Activated naive CD4-positive, alpha-beta T cell treated with anti-CD3 and anti-CD28 coated beads, Interleukin-2, amount 50 U/mL, for 24 hours (primary cell): Measurements from ENCODE around the gene IFI30.

Experiments used
- H3K27ac Mint-ChIP-seq: one replicate; pipeline ENCODE4 v1.8.0; 2021; ENCODE audit warnings: mild to moderate bottlenecking, mixed read lengths
- H3K27me3 Mint-ChIP-seq: one replicate; pipeline ENCODE4 v1.8.0; 2021; ENCODE audit warnings: mixed read lengths
- H3K36me3 Mint-ChIP-seq: one replicate; pipeline ENCODE4 v1.8.0; 2021; ENCODE audit warnings: mixed read lengths
- H3K4me1 Mint-ChIP-seq: one replicate; pipeline ENCODE4 v1.8.0; 2021; ENCODE audit warnings: mixed read lengths
- H3K4me3 Mint-ChIP-seq: one replicate; pipeline ENCODE4 v1.8.0; 2021; ENCODE audit warnings: mild to moderate bottlenecking, mixed read lengths
- H3K9me3 Mint-ChIP-seq: one replicate; pipeline ENCODE4 v1.8.0; 2021; ENCODE audit warnings: mixed read lengths

Gene IFI30

GRCh38 chr19:18176367-18177310, 3.0 kb downstream of the IFI30 start:
- no peaks in the 10 kb centered on the region for H3K9me3 Mint-ChIP-seq

GRCh38 chr19:18179957-18180356, 6.3 kb downstream of the IFI30 start:
- H3K27me3 Mint-ChIP-seq: no peaks in the 10 kb centered on the region
- H3K27ac Mint-ChIP-seq: no peak overlapping the region
- no peaks in the 10 kb centered on the region for H3K4me1 Mint-ChIP-seq
- no peak overlapping the region for H3K4me3 Mint-ChIP-seq
- no peaks in the 10 kb centered on the region for H3K9me3 Mint-ChIP-seq
- H3K36me3 Mint-ChIP-seq: no peaks in the 10 kb centered on the region

More at GRCh38 chr19:18176367-18177310, 3.0 kb downstream of the IFI30 start:
- peaks cover 5% of the 10 kb centered on the region for H3K4me1 Mint-ChIP-seq
- H3K4me3 Mint-ChIP-seq: no peak overlapping the region
- H3K27ac Mint-ChIP-seq: no peak overlapping the region
- no peaks in the 10 kb centered on the region for H3K27me3 Mint-ChIP-seq
- no peaks in the 10 kb centered on the region for H3K36me3 Mint-ChIP-seq

GRCh38 chr19:18183529-18183928, 9.9 kb downstream of the IFI30 start:
- H3K36me3 Mint-ChIP-seq: no peaks in the 10 kb centered on the region
- peaks cover 1% of the 10 kb centered on the region for H3K27me3 Mint-ChIP-seq
- no peaks in the 10 kb centered on the region for H3K4me1 Mint-ChIP-seq

GRCh38 chr19:18185538-18185937, 11.9 kb downstream of the IFI30 start:
- Mint-ChIP-seq H3K27me3 (peaks cover 1% of the 10 kb centered on the region), H3K36me3 (no peaks in the 10 kb centered on the region), H3K27ac (no peak overlapping the region), H3K9me3 (no peaks in the 10 kb centered on the region), H3K4me3 (no peak overlapping the region), H3K4me1 (no peaks in the 10 kb centered on the region)

More at GRCh38 chr19:18183529-18183928, 9.9 kb downstream of the IFI30 start:
- H3K4me3 Mint-ChIP-seq: no peak overlapping the region
- H3K27ac Mint-ChIP-seq: no peak overlapping the region
- no peaks in the 10 kb centered on the region for H3K9me3 Mint-ChIP-seq

- H3K36me3 Mint-ChIP-seq: no peaks in the 10 kb centered on the region
- H3K9me3 Mint-ChIP-seq: no peaks in the 10 kb centered on the region
- H3K4me1 Mint-ChIP-seq: peaks cover 20% of the 10 kb centered on the region
- peaks cover 1% of the 10 kb centered on the region for H3K27me3 Mint-ChIP-seq
- H3K4me3 Mint-ChIP-seq: no peak overlapping the region
- H3K27ac Mint-ChIP-seq: no peak overlapping the region
Measured at GRCh38 chr19:18190278-18190677, 16.7 kb downstream of the IFI30 start.

- H3K4me1 Mint-ChIP-seq: peaks cover 20% of the 10 kb centered on the region
- H3K36me3 Mint-ChIP-seq: no peaks in the 10 kb centered on the region
Measured at GRCh38 chr19:18191640-18192062, 18.0 kb downstream of the IFI30 start.

GRCh38 chr19:18192673-18193387, 19.2 kb downstream of the IFI30 start, which contains the start of gene MPV17L2:
MPV17L2 (plus strand) TSS chr19:18193218; CDS start chr19:18193282, 64 bp downstream.
- Mint-ChIP-seq H3K4me3 (peak within 1 kb of the TSS; percentile 88), H3K4me1 (peaks cover 20% of the 10 kb centered on the region), H3K9me3 (no peaks in the 10 kb centered on the region), H3K36me3 (no peaks in the 10 kb centered on the region), H3K27me3 (no peaks in the 10 kb centered on the region), H3K27ac (peak within 1 kb of the TSS; percentile 69)

More at GRCh38 chr19:18191640-18192062, 18.0 kb downstream of the IFI30 start:
- Mint-ChIP-seq H3K4me3 (peak overlapping the region; percentile 88), H3K9me3 (no peaks in the 10 kb centered on the region), H3K27ac (peak overlapping the region; percentile 69), H3K27me3 (no peaks in the 10 kb centered on the region)

GRCh38 chr19:18193388-18194180, 20.0 kb downstream of the IFI30 start:
- Mint-ChIP-seq H3K4me1 (peaks cover 20% of the 10 kb centered on the region), H3K4me3 (peak overlapping the region; percentile 88), H3K27ac (peak overlapping the region; percentile 69), H3K9me3 (no peaks in the 10 kb centered on the region), H3K27me3 (no peaks in the 10 kb centered on the region), H3K36me3 (no peaks in the 10 kb centered on the region)

- Mint-ChIP-seq H3K9me3 (no peaks in the 10 kb centered on the region), H3K4me3 (peak overlapping the region; percentile 88), H3K36me3 (no peaks in the 10 kb centered on the region), H3K27ac (no peak overlapping the region), H3K27me3 (no peaks in the 10 kb centered on the region), H3K4me1 (peaks cover 20% of the 10 kb centered on the region)
Measured at GRCh38 chr19:18194181-18194530, 20.5 kb downstream of the IFI30 start.

GRCh38 chr19:18194554-18195238, 21.1 kb downstream of the IFI30 start:
- H3K4me3 Mint-ChIP-seq: peak overlapping the region; percentile 88
- peaks cover 20% of the 10 kb centered on the region for H3K4me1 Mint-ChIP-seq
- no peaks in the 10 kb centered on the region for H3K36me3 Mint-ChIP-seq
- no peaks in the 10 kb centered on the region for H3K9me3 Mint-ChIP-seq
- peak overlapping the region; percentile 12 for H3K27ac Mint-ChIP-seq
- H3K27me3 Mint-ChIP-seq: no peaks in the 10 kb centered on the region

- H3K9me3 Mint-ChIP-seq: no peaks in the 10 kb centered on the region
- H3K27ac Mint-ChIP-seq: no peak overlapping the region
- H3K4me1 Mint-ChIP-seq: peaks cover 22% of the 10 kb centered on the region
- H3K36me3 Mint-ChIP-seq: no peaks in the 10 kb centered on the region
- H3K27me3 Mint-ChIP-seq: no peaks in the 10 kb centered on the region
- H3K4me3 Mint-ChIP-seq: peak overlapping the region; percentile 57
Measured at GRCh38 chr19:18196511-18196845, 22.9 kb downstream of the IFI30 start.

GRCh38 chr19:18197306-18197705, 23.7 kb downstream of the IFI30 start:
- H3K4me3 Mint-ChIP-seq: no peak overlapping the region
- H3K27me3 Mint-ChIP-seq: no peaks in the 10 kb centered on the region
- H3K27ac Mint-ChIP-seq: no peak overlapping the region
- no peaks in the 10 kb centered on the region for H3K36me3 Mint-ChIP-seq
- H3K9me3 Mint-ChIP-seq: no peaks in the 10 kb centered on the region
- H3K4me1 Mint-ChIP-seq: peaks cover 22% of the 10 kb centered on the region

- H3K4me1 Mint-ChIP-seq: peaks cover 26% of the 10 kb centered on the region
- H3K27ac Mint-ChIP-seq: no peak overlapping the region
- no peaks in the 10 kb centered on the region for H3K27me3 Mint-ChIP-seq
- H3K36me3 Mint-ChIP-seq: no peaks in the 10 kb centered on the region
- no peak overlapping the region for H3K4me3 Mint-ChIP-seq
- no peaks in the 10 kb centered on the region for H3K9me3 Mint-ChIP-seq
Measured at GRCh38 chr19:18197941-18198340, 24.3 kb downstream of the IFI30 start.

- H3K4me1 Mint-ChIP-seq: peaks cover 30% of the 10 kb centered on the region
- H3K27me3 Mint-ChIP-seq: no peaks in the 10 kb centered on the region
- H3K27ac Mint-ChIP-seq: no peak overlapping the region
- no peaks in the 10 kb centered on the region for H3K36me3 Mint-ChIP-seq
- no peak overlapping the region for H3K4me3 Mint-ChIP-seq
- no peaks in the 10 kb centered on the region for H3K9me3 Mint-ChIP-seq
Measured at GRCh38 chr19:18198374-18198773, 24.8 kb downstream of the IFI30 start.

GRCh38 chr19:18202397-18202777, 28.8 kb downstream of the IFI30 start:
- Mint-ChIP-seq H3K36me3 (no peaks in the 10 kb centered on the region), H3K27ac (no peak overlapping the region), H3K9me3 (no peaks in the 10 kb centered on the region), H3K27me3 (no peaks in the 10 kb centered on the region), H3K4me1 (peaks cover 22% of the 10 kb centered on the region), H3K4me3 (peak overlapping the region; percentile 73)
